IMR-90 (cell line): ENCODE data around the gene GPRC6A. TPM values are rescaled to one million over a fixed set of nuclear protein-coding genes. Genes with fewer than 3 reads are reported as not detected.

Experiments
- ATAC-seq: fragments of 200-7000 bp; cut with Tn5 transposase; 2 replicates; pipeline ENCODE4 v1.9.1; 2020; ENCODE audit warnings: low read depth, mild to moderate bottlenecking, moderate library complexity
- BruUV-seq: library from RNA; stranded (reverse); fragments of 400-500 nt; replicated peaks from 2 replicates; lab custom pipeline; 2021; lab: Mats Ljungman, UMichigan
- CTCF ChIA-PET: fragments of 300-600 bp; formaldehyde crosslinking; extraction: SDS; loops from one replicate; lab custom pipeline; 2021; ENCODE audit warnings: antibody characterized with exemption; lab: Yijun Ruan, JAX
- POLR2A ChIA-PET: fragments of 300-600 bp; sonication (Branson Sonifier 250); formaldehyde crosslinking; loops from one replicate; lab custom pipeline; 2022; ENCODE audit warnings: antibody characterized with exemption; ENCODE audit not compliant: unreplicated experiment; lab: Charles Lee
- DNase-seq: peaks from one replicate; pipeline ENCODE4 v3.0.0; 2013
- H2AFZ ChIP-seq: replicated peaks from 2 replicates; pipeline ENCODE3; 2013; ENCODE audit warnings: low read length, mild to moderate bottlenecking; ENCODE audit not compliant: poor library complexity
- H2AK5ac ChIP-seq: 2 replicates; pipeline ENCODE4 v1.6.1; 2013; ENCODE audit warnings: low read depth, low read length, inconsistent platforms
- H2AK9ac ChIP-seq: replicated peaks from 2 replicates; pipeline ENCODE3; 2013; ENCODE audit warnings: mild to moderate bottlenecking, low read depth, low read length, moderate library complexity; ENCODE audit not compliant: poor library complexity
- H2BK120ac ChIP-seq: 2 replicates; pipeline ENCODE4 v1.6.1; 2013; ENCODE audit warnings: low read depth, low read length, inconsistent platforms
- H2BK15ac ChIP-seq: 3 replicates; pipeline ENCODE4 v1.6.1; 2013; ENCODE audit warnings: low read depth, low read length, inconsistent platforms
- H2BK20ac ChIP-seq: 2 replicates; pipeline ENCODE4 v1.6.1; 2013; ENCODE audit warnings: low read depth, mild to moderate bottlenecking, inconsistent platforms, low read length, moderate library complexity
- H2BK5ac ChIP-seq: 2 replicates; pipeline ENCODE4 v1.6.1; 2013; ENCODE audit warnings: mild to moderate bottlenecking, low read depth, low read length, inconsistent platforms; ENCODE audit not compliant: poor library complexity, severe bottlenecking
- H3K14ac ChIP-seq: replicated peaks from 2 replicates; pipeline ENCODE4 v1.6.1; 2013; ENCODE audit warnings: low read depth, low read length, inconsistent platforms
- H3K18ac ChIP-seq: 2 replicates; pipeline ENCODE4 v1.6.1; 2013; ENCODE audit warnings: low read depth, low read length, control low read depth
- H3K23ac ChIP-seq: 2 replicates; pipeline ENCODE4 v1.6.1; 2013; ENCODE audit warnings: low read depth, low read length, inconsistent platforms
- H3K27ac ChIP-seq: 2 replicates; pipeline ENCODE4 v1.5.1; 2013; ENCODE audit warnings: mild to moderate bottlenecking, control low read depth, low read length; ENCODE audit not compliant: insufficient read depth
- H3K27me3 ChIP-seq: 2 replicates; pipeline ENCODE4 v1.6.1; 2013; ENCODE audit warnings: low read length; ENCODE audit not compliant: control insufficient read depth, insufficient read depth
- H3K36me3 ChIP-seq: 2 replicates; pipeline ENCODE4 v1.6.1; 2013; ENCODE audit warnings: low read length, mixed read lengths; ENCODE audit not compliant: control insufficient read depth, insufficient read depth
- H3K4ac ChIP-seq: 2 replicates; pipeline ENCODE4 v1.6.1; 2013; ENCODE audit warnings: low read depth, low read length, inconsistent platforms
- H3K4me1 ChIP-seq: 2 replicates; pipeline ENCODE4 v1.6.1; 2013; ENCODE audit warnings: low read length, mixed read lengths; ENCODE audit not compliant: control insufficient read depth, insufficient read depth
- H3K4me2 ChIP-seq: 2 replicates; pipeline ENCODE4 v1.6.1; 2013; ENCODE audit warnings: low read depth, mild to moderate bottlenecking, control low read depth, low read length, moderate library complexity
- H3K4me3 ChIP-seq: 2 replicates; pipeline ENCODE4 v1.5.1; 2013; ENCODE audit warnings: low read depth, mild to moderate bottlenecking, control low read depth, low read length, moderate library complexity; ENCODE audit not compliant: insufficient read depth
- H3K56ac ChIP-seq: 2 replicates; pipeline ENCODE4 v1.6.1; 2013; ENCODE audit warnings: low read length, inconsistent platforms; ENCODE audit not compliant: insufficient read depth; ENCODE audit errors: extremely low read depth
- H3K79me1 ChIP-seq, 2 experiments: 2 replicates each; pipeline ENCODE4 v1.6.1; 2013; ENCODE audit warnings: low read length in 2 of 2, inconsistent platforms in 1 of 2, low read depth in 1 of 2
- H3K9ac ChIP-seq: 2 replicates; pipeline ENCODE4 v1.6.1; 2013; ENCODE audit warnings: low read depth, low read length, control low read depth
- H3K9me1 ChIP-seq: 2 replicates; pipeline ENCODE4 v1.6.1; 2013; ENCODE audit warnings: low read length, inconsistent platforms; ENCODE audit not compliant: insufficient read depth
- H3K9me3 ChIP-seq: 2 replicates; pipeline ENCODE4 v1.6.1; 2013; ENCODE audit warnings: low read length; ENCODE audit not compliant: control insufficient read depth, insufficient read depth
- H4K20me1 ChIP-seq: 2 replicates; pipeline ENCODE4 v1.6.1; 2013; ENCODE audit warnings: low read length, inconsistent platforms; ENCODE audit not compliant: insufficient read depth
- H4K5ac ChIP-seq: 2 replicates; pipeline ENCODE4 v1.6.1; 2013; ENCODE audit warnings: mild to moderate bottlenecking, low read depth, low read length, control low read depth
- H4K8ac ChIP-seq, 2 experiments: 2 replicates each; pipeline ENCODE4 v1.6.1; 2013; ENCODE audit warnings: low read depth in 2 of 2, low read length in 2 of 2, control low read depth in 1 of 2, inconsistent platforms in 1 of 2
- H4K91ac ChIP-seq: 2 replicates; pipeline ENCODE4 v1.6.1; 2013; ENCODE audit warnings: low read depth, low read length, inconsistent platforms; ENCODE audit not compliant: insufficient read depth
- BHLHE40 ChIP-seq: fragments of 150-350 bp; IDR thresholded peaks from 2 replicates; pipeline ENCODE4 v1.6.1; 2016; ENCODE audit warnings: mild to moderate bottlenecking, low read depth, low read length
- POLR2A ChIP-seq: IDR thresholded peaks from 2 replicates; pipeline ENCODE4 v1.6.1; 2012; ENCODE audit warnings: mild to moderate bottlenecking, low read depth, low read length
- WGBS, 2 experiments: methylation state at CpG; one replicate each; pipeline versions ENCODE4 v1.1.5 to v1.1.7; 2013; ENCODE audit warnings: missing lambda C conversion rate in 2 of 2; ENCODE audit not compliant: insufficient read length in 1 of 2; ENCODE audit errors: extremely low coverage in 2 of 2; 5-methylcytosine and 5-hydroxymethylcytosine counted together
- dilution Hi-C: fragments of 300-500 bp; cut with HindIII; formaldehyde crosslinking; loops from one replicate; pipeline ENCODE4 v1.14.3; 2018; ENCODE audit warnings: low sequenced_read_pairs; ENCODE audit not compliant: unreplicated experiment
- in situ Hi-C: fragments of 300-500 bp; cut with MboI; formaldehyde crosslinking; loops from 3 replicates; pipeline ENCODE4 v1.14.3; 2019; ENCODE audit warnings: low sequenced_read_pairs, inconsistent platforms, mixed read lengths
- intact Hi-C: fragments of 100-400 bp; cut with micrococcal nuclease; formaldehyde crosslinking; loops from 2 replicates; pipeline ENCODE4 v1.10.0; 2022
- polyA plus RNA-seq, 3 experiments: library from polyadenylated mRNA; depleted of rRNA; stranded (reverse); fragments of >200 nt; gene quantifications; 2 replicates each; pipeline ENCODE4 v1.2.3, GENCODE V29; 2012; ENCODE audit warnings: low replicate concordance in 1 of 3
- total RNA-seq: library from RNA; depleted of rRNA; stranded (reverse); fragments of >200 nt; gene quantifications from 2 replicates; pipeline ENCODE4 v1.2.3, GENCODE V29; 2012

GPRC6A gene
- total and polyA plus RNA-seq, 2 of the 4 experiments (the other 2 are of a cell fraction) = not detected

- H3K36me3 ChIP-seq = no peaks in the 10 kb centered on the region
- H2AK5ac ChIP-seq = no peak overlapping the region
- H3K27ac ChIP-seq = no peak overlapping the region
- no peak overlapping the region for H2BK5ac ChIP-seq
- TF ChIP-seq POLR2A (no peak), BHLHE40 (no peak)
- no peak overlapping the region for H2BK15ac ChIP-seq
- no peak overlapping the region for H3K4me3 ChIP-seq
- POLR2A ChIA-PET = no interaction called here
- no peak overlapping the region for H4K8ac ChIP-seq
- intact Hi-C loops (no loop called here), dilution Hi-C loops (no loop called here), in situ Hi-C loops (no loop called here)
- no peaks in the 10 kb centered on the region for H4K20me1 ChIP-seq
- no CpG with 5 or more reads among the region's 2 CpGs for WGBS, 2 experiments
- H3K4ac ChIP-seq = no peak overlapping the region
- no peak overlapping the region for H3K14ac ChIP-seq
- H3K27me3 ChIP-seq = peaks cover 12% of the 10 kb centered on the region
- BruUV-seq = no TSS peak
- no peak overlapping the region for H4K5ac ChIP-seq
- H3K18ac ChIP-seq = no peak overlapping the region
- no peak overlapping the region for H3K4me2 ChIP-seq
- no peaks in the 10 kb centered on the region for H3K9me3 ChIP-seq
- H3K79me1 ChIP-seq = no peaks in the 10 kb centered on the region
- no peak overlapping the region for H2BK120ac ChIP-seq
- H3K9me1 ChIP-seq = no peaks in the 10 kb centered on the region
- CTCF ChIA-PET = interaction anchor here (0.7 kb wide), 1 partner anchor 79 kb away, joined by 3 read pairs; no protein-coding TSS in a partner anchor
- no peak overlapping the region for H2AK9ac ChIP-seq
- H3K56ac ChIP-seq = no peak overlapping the region
- H4K91ac ChIP-seq = no peak overlapping the region
- no peaks in the 10 kb centered on the region for H3K4me1 ChIP-seq
- H3K23ac ChIP-seq = no peak overlapping the region
- no peak overlapping the region for H2BK20ac ChIP-seq
- DNase-seq (no peak), ATAC-seq (no peak)
- no peak overlapping the region for H2AFZ ChIP-seq
- H3K9ac ChIP-seq = no peak overlapping the region
Measured at GRCh38 chr6:116767715-116768114, 61.2 kb downstream of the GPRC6A start.
